B cell (primary cell): ENCODE results near the gene TRIM28. TPM values are rescaled to one million over a fixed set of nuclear protein-coding genes. Genes with fewer than 3 reads are reported as not detected.
A peak's percentile ranks its signal among the peaks of the same experiment; 100 is the strongest.

Experiments
- ATAC-seq: fragments of 200-7000 bp; cut with Tn5 transposase; one replicate; pipeline ENCODE4 v1.10.0; 2021; ENCODE audit warnings: low read depth, mild to moderate bottlenecking, moderate number of reproducible peaks, moderate library complexity
- CTCF ChIA-PET: fragments of 350-600 bp; sonication (Branson Sonifier 250); formaldehyde crosslinking; loops from one replicate; lab custom pipeline; 2021; ENCODE audit warnings: antibody characterized with exemption, inconsistent platforms; lab: Charles Lee
- POLR2A ChIA-PET: fragments of 350-600 bp; sonication (Branson Sonifier 250); formaldehyde crosslinking; loops from one replicate; lab custom pipeline; 2021; ENCODE audit warnings: antibody characterized with exemption; lab: Charles Lee
- DNase-seq: peaks from one replicate; pipeline ENCODE4 v3.0.0; 2013
- H2AFZ ChIP-seq: 2 replicates; pipeline ENCODE4 v1.6.1; 2012; ENCODE audit warnings: mild to moderate bottlenecking, low read depth, low read length; ENCODE audit not compliant: insufficient read depth, poor library complexity, severe bottlenecking
- H3K27ac ChIP-seq, 2 donors: 1 replicate in 1 of 2; 2 replicates in 1 of 2; pipeline ENCODE4 v1.5.1; 2012 to 2013; ENCODE audit warnings: low read length in 2 of 2, mild to moderate bottlenecking in 2 of 2, moderate library complexity in 1 of 2
- H3K27me3 ChIP-seq, 4 experiments: fragments of 200-600 bp in 1 of 4; sonication (generic) in 1 of 4; replicated peaks in 1 of 4; 1 replicate in 2 of 4; 2 replicates in 2 of 4; pipeline versions ENCODE4 v1.6.1 to v1.7.0; 2013 to 2016; ENCODE audit warnings: low read length in 3 of 4, mild to moderate bottlenecking in 2 of 4, mixed read lengths in 1 of 4, moderate library complexity in 1 of 4; ENCODE audit not compliant: insufficient read depth in 4 of 4, control insufficient read depth in 3 of 4; ENCODE audit errors: control extremely low read depth in 1 of 4
- H3K36me3 ChIP-seq, 2 experiments: replicated peaks in 1 of 2; 1 replicate in 1 of 2; 2 replicates in 1 of 2; pipeline versions ENCODE4 v1.6.1 to v1.7.1; 2013; ENCODE audit warnings: low read length in 1 of 2; ENCODE audit not compliant: insufficient read depth in 2 of 2, control insufficient read depth in 1 of 2; ENCODE audit errors: control extremely low read depth in 1 of 2, extremely low read depth in 1 of 2
- H3K4me1 ChIP-seq, 2 donors: fragments of 200-600 bp in 1 of 2; sonication (generic) in 1 of 2; 1 replicate in 1 of 2; 2 replicates in 1 of 2; pipeline versions ENCODE4 v1.5.1 to v1.6.1; 2013 to 2017; ENCODE audit warnings: low read length in 2 of 2; ENCODE audit not compliant: control insufficient read depth in 2 of 2, insufficient read depth in 2 of 2
- H3K4me2 ChIP-seq: replicated peaks from 2 replicates; pipeline ENCODE3; 2012; ENCODE audit warnings: mild to moderate bottlenecking, low read depth, low read length; ENCODE audit not compliant: poor library complexity, severe bottlenecking
- H3K4me3 ChIP-seq, 5 experiments: fragments of 200-600 bp in 1 of 5; sonication (generic) in 1 of 5; 1 replicate in 3 of 5; 2 replicates in 2 of 5; pipeline versions ENCODE4 v1.5.1 to v1.7.0; 2011 to 2016; ENCODE audit warnings: low read length in 4 of 5, mild to moderate bottlenecking in 4 of 5, low read depth in 2 of 5, control low read depth in 1 of 5, moderate library complexity in 1 of 5; ENCODE audit not compliant: insufficient read depth in 1 of 5; ENCODE audit errors: control extremely low read depth in 1 of 5, extremely low read depth in 1 of 5
- H3K79me2 ChIP-seq: fragments of 200-600 bp; sonication (generic); one replicate; pipeline ENCODE4 v1.6.0; 2016; ENCODE audit warnings: low read length; ENCODE audit not compliant: control insufficient read depth, insufficient read depth
- H3K9ac ChIP-seq: fragments of 200-600 bp; sonication (generic); 2 replicates; pipeline ENCODE4 v1.6.1; 2017; ENCODE audit warnings: mild to moderate bottlenecking, low read length, moderate library complexity
- H3K9me3 ChIP-seq, 3 donors: one replicate each; pipeline versions ENCODE4 v1.6.1 to v1.7.1; 2013; ENCODE audit warnings: low read length in 2 of 3; ENCODE audit not compliant: control insufficient read depth in 2 of 3, insufficient read depth in 1 of 3; ENCODE audit errors: control extremely low read depth in 1 of 3
- H4K20me1 ChIP-seq: 2 replicates; pipeline ENCODE4 v1.6.0; 2012; ENCODE audit warnings: mild to moderate bottlenecking, low read length; ENCODE audit not compliant: insufficient read depth, control insufficient read depth, poor library complexity, severe bottlenecking
- H3K27ac Mint-ChIP-seq: one replicate; pipeline ENCODE4 v1.8.0; 2021; ENCODE audit warnings: mixed read lengths
- H3K27me3 Mint-ChIP-seq: one replicate; pipeline ENCODE4 v1.8.0; 2021; ENCODE audit warnings: mixed read lengths
- H3K4me1 Mint-ChIP-seq: one replicate; pipeline ENCODE4 v1.8.0; 2021; ENCODE audit warnings: mixed read lengths
- H3K4me3 Mint-ChIP-seq: one replicate; pipeline ENCODE4 v1.8.0; 2021; ENCODE audit warnings: mixed read lengths
- H3K9me3 Mint-ChIP-seq: one replicate; pipeline ENCODE4 v1.8.0; 2022; ENCODE audit warnings: mixed read lengths; ENCODE audit not compliant: insufficient read depth
- EZH2 ChIP-seq: IDR thresholded peaks from 2 replicates; pipeline ENCODE4 v1.6.1; 2012; ENCODE audit warnings: borderline replicate concordance, low read depth, mild to moderate bottlenecking, moderate library complexity, low read length; ENCODE audit not compliant: insufficient read depth, poor library complexity, severe bottlenecking
- WGBS: methylation state at CpG from one replicate; pipeline ENCODE4 v1.1.5; 2013; ENCODE audit warnings: missing lambda C conversion rate; ENCODE audit not compliant: insufficient coverage; 5-methylcytosine and 5-hydroxymethylcytosine counted together
- intact Hi-C: fragments of 100-400 bp; cut with micrococcal nuclease; formaldehyde crosslinking; loops from one replicate; pipeline ENCODE4 v1.10.0; 2022
- polyA plus RNA-seq: library from polyadenylated mRNA; depleted of rRNA; stranded (reverse); fragments of >200 nt; gene quantifications from 2 replicates; pipeline ENCODE4 v1.2.3, GENCODE V29; 2012
- total RNA-seq, 2 donors: library from RNA; stranded (reverse); fragments of 120-200 nt in 1 of 2; gene quantifications; 1 replicate in 1 of 2; 2 replicates in 1 of 2; pipeline versions ENCODE4 v1.2.3 to v1.2.4, GENCODE V29; 2013 to 2022
- TF ChIP-seq, protein P1 (sequence below): fragments of 200-600 bp; IDR thresholded peaks from one replicate; pipeline ENCODE4 v1.8.0; 2022; ENCODE audit warnings: antibody characterized with exemption, mild to moderate bottlenecking

The TRIM28 gene
- total and polyA plus RNA-seq, 2 donors (not counting 1 experiment from before 2014, with no cell fraction given): 370 to 569 TPM

DNA sequence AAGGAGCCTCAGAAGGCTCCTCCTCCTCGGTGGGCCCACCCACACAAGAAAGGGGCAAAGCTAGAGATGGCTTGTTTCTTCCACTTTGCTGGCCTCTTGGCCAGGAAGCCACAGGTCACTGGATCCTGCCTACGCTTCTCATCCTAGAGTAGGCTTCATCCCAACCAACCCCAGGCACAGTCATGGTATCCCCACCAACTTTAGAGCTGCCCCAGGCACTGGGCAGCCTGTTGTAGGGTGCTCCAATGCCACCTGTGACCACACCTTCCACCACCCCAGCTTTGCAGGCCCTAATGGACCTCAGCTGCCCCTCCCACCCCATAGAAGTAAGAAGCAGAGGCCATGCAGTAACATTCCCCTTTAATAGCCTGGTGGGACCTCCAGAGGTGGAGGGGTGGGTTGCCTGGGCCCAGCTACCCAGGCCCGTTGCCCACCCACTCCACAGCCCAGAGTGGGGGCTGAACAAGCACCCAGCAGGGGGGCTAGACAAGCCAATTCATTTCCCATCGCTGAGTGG, 11.6 kb downstream of the TRIM28 start:
- no peaks in the 10 kb centered on the region for H3K27me3 Mint-ChIP-seq

More for the DNA sequence above, 11.6 kb downstream of the TRIM28 start:
- Mint-ChIP-seq H3K4me3 (peak overlapping the region; percentile 98), H3K9me3 (no peaks in the 10 kb centered on the region), H3K4me1 (peaks cover 61% of the 10 kb centered on the region), H3K27ac (peak overlapping the region; percentile 99)
- ChIA-PET CTCF (interaction anchor here (0.6 to 3.3 kb wide), 5 partner anchors 9 to 36 kb away, joined by 3 to 20 read pairs (median 6); partner anchors contain the start of genes TRIM28 and ZBTB45), POLR2A (interaction anchor here (0.8 to 2.4 kb wide), 5 partner anchors 11 to 277 kb away, joined by 3 to 29 read pairs (median 13); partner anchors contain the start of genes MZF1, TRIM28, ZBTB45 and ZNF8)
- H4K20me1 ChIP-seq: peaks cover 22% of the 10 kb centered on the region
- peak overlapping the region; percentile 94 to 98 for H3K27ac ChIP-seq
- peaks cover 6 to 37% of the 10 kb centered on the region in 2 experiments for H3K36me3 ChIP-seq
- ATAC-seq (no peak), DNase-seq (no peak)
- WGBS: 25% methylated on average over 2 of the region's 4 CpGs
- peaks cover 32 to 48% of the 10 kb centered on the region in 2 donors for H3K4me1 ChIP-seq
- H3K9me3 ChIP-seq: no peaks in the 10 kb centered on the region
- H3K9ac ChIP-seq: peak overlapping the region; percentile 83
- no peak for TF ChIP-seq EZH2
- TF ChIP-seq, protein P1, sequence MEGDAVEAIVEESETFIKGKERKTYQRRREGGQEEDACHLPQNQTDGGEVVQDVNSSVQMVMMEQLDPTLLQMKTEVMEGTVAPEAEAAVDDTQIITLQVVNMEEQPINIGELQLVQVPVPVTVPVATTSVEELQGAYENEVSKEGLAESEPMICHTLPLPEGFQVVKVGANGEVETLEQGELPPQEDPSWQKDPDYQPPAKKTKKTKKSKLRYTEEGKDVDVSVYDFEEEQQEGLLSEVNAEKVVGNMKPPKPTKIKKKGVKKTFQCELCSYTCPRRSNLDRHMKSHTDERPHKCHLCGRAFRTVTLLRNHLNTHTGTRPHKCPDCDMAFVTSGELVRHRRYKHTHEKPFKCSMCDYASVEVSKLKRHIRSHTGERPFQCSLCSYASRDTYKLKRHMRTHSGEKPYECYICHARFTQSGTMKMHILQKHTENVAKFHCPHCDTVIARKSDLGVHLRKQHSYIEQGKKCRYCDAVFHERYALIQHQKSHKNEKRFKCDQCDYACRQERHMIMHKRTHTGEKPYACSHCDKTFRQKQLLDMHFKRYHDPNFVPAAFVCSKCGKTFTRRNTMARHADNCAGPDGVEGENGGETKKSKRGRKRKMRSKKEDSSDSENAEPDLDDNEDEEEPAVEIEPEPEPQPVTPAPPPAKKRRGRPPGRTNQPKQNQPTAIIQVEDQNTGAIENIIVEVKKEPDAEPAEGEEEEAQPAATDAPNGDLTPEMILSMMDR: no peak
- H3K4me3 ChIP-seq: peak overlapping the region; percentile 11 to 94 (median 76)
- peak overlapping the region; percentile 79 for H2AFZ ChIP-seq
- peak overlapping the region; percentile 76 for H3K4me2 ChIP-seq
- no peaks in the 10 kb centered on the region for H3K27me3 ChIP-seq
- H3K79me2 ChIP-seq: peaks cover 43% of the 10 kb centered on the region
- intact Hi-C loops: loop anchor here (1.0 kb wide), 2 partner anchors 11 to 36 kb away; partner anchors contain the start of genes TRIM28 and ZBTB45
